Thoracic aorta (tissue), 2 donors: ENCODE data around the gene ROBO1. TPM values are rescaled to one million over a fixed set of nuclear protein-coding genes. Genes with fewer than 3 reads are reported as not detected.

Experiments used
- ATAC-seq: fragments of 150-250 bp; one replicate; pipeline ENCODE4 v1.8.0; 2017; ENCODE audit warnings: low read depth; ENCODE audit not compliant: insufficient number of reproducible peaks, low FRiP score
- DNase-seq: peaks from one replicate; pipeline ENCODE4 v3.0.0-alpha.2; 2020; ENCODE audit warnings: low spot score
- H3K27ac ChIP-seq, 2 donors: fragments of 200-600 bp; sonication (generic); 1 replicate in 1 of 2; 2 replicates in 1 of 2; pipeline ENCODE4 v1.5.1; 2016; ENCODE audit warnings: mild to moderate bottlenecking in 2 of 2, moderate library complexity in 2 of 2
- H3K27me3 ChIP-seq: fragments of 200-600 bp; sonication (generic); replicated peaks from 2 replicates; pipeline ENCODE4 v1.6.0; 2016; ENCODE audit warnings: mild to moderate bottlenecking; ENCODE audit not compliant: insufficient read depth
- H3K36me3 ChIP-seq: fragments of 200-600 bp; sonication (generic); one replicate; pipeline ENCODE4 v1.5.1; 2016
- H3K4me1 ChIP-seq, 2 donors: fragments of 200-600 bp; sonication (generic); 1 replicate in 1 of 2; 2 replicates in 1 of 2; pipeline versions ENCODE4 v1.5.1 to v1.6.0; 2016; ENCODE audit warnings: low read depth in 2 of 2, mild to moderate bottlenecking in 1 of 2; ENCODE audit not compliant: control insufficient read depth in 1 of 2
- H3K4me3 ChIP-seq: fragments of 200-600 bp; sonication (generic); 2 replicates; pipeline ENCODE4 v1.5.1; 2016; ENCODE audit warnings: mild to moderate bottlenecking
- H3K9me3 ChIP-seq: fragments of 200-600 bp; sonication (generic); 2 replicates; pipeline ENCODE4 v1.5.1; 2016
- CTCF ChIP-seq: fragments of 200-600 bp; sonication (generic); IDR thresholded peaks from one replicate; pipeline ENCODE4 v1.5.1; 2019; ENCODE audit warnings: antibody characterized with exemption
- total RNA-seq, 2 donors: library from RNA; depleted of rRNA; stranded (reverse); fragments of >200 nt; gene quantifications; one replicate each; pipeline versions ENCODE4 v1.1.0 to v1.2.3, GENCODE V29; 2016

The ROBO1 gene
- total RNA-seq, 2 donors from 2014 or later, result 13.3 to 24.4 TPM

GRCh38 chr3:79003994-79004393 lies 763.8 kb downstream of the ROBO1 start:
- TF ChIP-seq CTCF, result no peak
- no peak overlapping the region for H3K4me3 ChIP-seq
- ATAC-seq (no peak), DNase-seq (no peak)
- no peak overlapping the region for H3K27ac ChIP-seq
- H3K4me1 ChIP-seq, result no peaks in the 10 kb centered on the region
- no peaks in the 10 kb centered on the region for H3K27me3 ChIP-seq
- no peaks in the 10 kb centered on the region for H3K9me3 ChIP-seq
- H3K36me3 ChIP-seq, result no peaks in the 10 kb centered on the region

- DNase-seq (no peak), ATAC-seq (no peak)
- no peak for TF ChIP-seq CTCF
- no peaks in the 10 kb centered on the region for H3K9me3 ChIP-seq
- H3K4me1 ChIP-seq, result no peaks in the 10 kb centered on the region
- no peak overlapping the region for H3K27ac ChIP-seq
- H3K27me3 ChIP-seq, result no peaks in the 10 kb centered on the region
- H3K36me3 ChIP-seq, result no peaks in the 10 kb centered on the region
- H3K4me3 ChIP-seq, result no peak overlapping the region
Measured at GRCh38 chr3:79002465-79003372, 765.1 kb downstream of the ROBO1 start.

GRCh38 chr3:79001255-79001654 lies 766.5 kb downstream of the ROBO1 start:
- ATAC-seq, result no peak
- DNase-seq, result no peak
- H3K27ac ChIP-seq, result no peak overlapping the region
- H3K4me1 ChIP-seq, result no peaks in the 10 kb centered on the region
- H3K4me3 ChIP-seq, result no peak overlapping the region
- TF ChIP-seq CTCF, result no peak
- H3K36me3 ChIP-seq, result no peaks in the 10 kb centered on the region
- H3K9me3 ChIP-seq, result no peaks in the 10 kb centered on the region
- no peaks in the 10 kb centered on the region for H3K27me3 ChIP-seq

- ATAC-seq, result no peak
- Histone ChIP-seq H3K4me3 (no peak overlapping the region), H3K4me1 (no peaks in the 10 kb centered on the region), H3K27me3 (no peaks in the 10 kb centered on the region), H3K9me3 (no peaks in the 10 kb centered on the region), H3K27ac (no peak overlapping the region), H3K36me3 (no peaks in the 10 kb centered on the region)
- no peak for DNase-seq
- TF ChIP-seq CTCF, result no peak
Measured at GRCh38 chr3:78999139-78999538, 768.7 kb downstream of the ROBO1 start.

GRCh38 chr3:78995087-78995486 lies 772.7 kb downstream of the ROBO1 start:
- TF ChIP-seq CTCF, result no peak
- H3K36me3 ChIP-seq, result no peaks in the 10 kb centered on the region
- H3K4me3 ChIP-seq, result no peak overlapping the region
- peaks cover 15% of the 10 kb centered on the region for H3K9me3 ChIP-seq
- no peaks in the 10 kb centered on the region for H3K4me1 ChIP-seq
- no peaks in the 10 kb centered on the region for H3K27me3 ChIP-seq
- no peak for ATAC-seq
- DNase-seq, result no peak
- no peak overlapping the region for H3K27ac ChIP-seq
